Esophagus squamous epithelium (tissue), 4 donors: Measurements from ENCODE around the gene DDX52.

Source experiments
- POLR2A ChIP-seq, 4 donors: fragments of 450-650 bp; IDR thresholded peaks; one replicate each; pipeline ENCODE4 v1.6.1; 2017; ENCODE audit warnings: antibody characterized with exemption in 4 of 4, mild to moderate bottlenecking in 4 of 4, moderate library complexity in 3 of 4
- TF ChIP-seq, protein P1 (sequence below), 6 experiments: fragments of 450-650 bp in 4 of 6; fragments of 200-600 bp in 2 of 6; sonication (generic) in 2 of 6; IDR thresholded peaks; one replicate each; pipeline ENCODE4 v1.5.1; 2016 to 2019; ENCODE audit warnings: antibody characterized with exemption in 6 of 6, mild to moderate bottlenecking in 4 of 6, moderate library complexity in 4 of 6

DNA sequence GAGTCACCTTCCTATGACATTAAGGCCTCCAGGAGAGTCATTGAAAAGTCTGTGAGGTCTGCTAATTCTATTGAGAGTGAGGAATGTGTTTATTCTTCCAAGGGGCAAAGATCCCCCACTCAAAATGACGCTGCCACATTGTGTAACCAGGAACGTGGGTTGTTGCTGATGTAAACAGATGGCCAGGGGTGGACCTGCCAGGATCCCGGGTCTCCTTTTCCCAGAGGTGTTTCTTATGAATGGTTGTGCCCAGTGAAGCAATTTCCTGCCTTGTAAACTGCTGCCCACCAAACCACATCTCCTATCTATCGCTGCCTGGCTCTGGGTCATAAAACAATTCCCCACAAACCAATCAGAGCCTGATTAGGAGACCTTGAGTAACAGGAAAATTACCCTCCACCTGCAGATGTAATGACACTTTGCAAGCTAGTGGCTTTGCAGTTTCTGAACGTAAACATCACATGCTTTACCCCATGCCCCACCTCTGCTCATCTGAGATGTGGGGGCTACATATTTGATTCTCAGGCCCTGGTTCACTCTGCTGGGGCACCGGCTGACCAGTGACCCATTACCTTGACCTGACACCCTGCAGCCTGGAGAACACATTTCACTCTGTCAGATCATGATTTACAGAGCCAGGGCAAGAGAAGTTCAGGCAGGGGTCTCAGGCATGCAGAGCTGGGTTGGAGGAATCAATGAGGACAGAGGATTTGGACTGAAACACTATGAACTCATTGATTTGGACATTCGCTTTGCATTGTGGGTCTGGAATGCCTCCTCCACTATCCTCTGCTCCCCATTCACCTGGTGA is 33.1 kb upstream of the DDX52 start:
- no peak for TF ChIP-seq POLR2A (IDR thresholded peaks at IDR 0.05)
- TF ChIP-seq, protein P1, sequence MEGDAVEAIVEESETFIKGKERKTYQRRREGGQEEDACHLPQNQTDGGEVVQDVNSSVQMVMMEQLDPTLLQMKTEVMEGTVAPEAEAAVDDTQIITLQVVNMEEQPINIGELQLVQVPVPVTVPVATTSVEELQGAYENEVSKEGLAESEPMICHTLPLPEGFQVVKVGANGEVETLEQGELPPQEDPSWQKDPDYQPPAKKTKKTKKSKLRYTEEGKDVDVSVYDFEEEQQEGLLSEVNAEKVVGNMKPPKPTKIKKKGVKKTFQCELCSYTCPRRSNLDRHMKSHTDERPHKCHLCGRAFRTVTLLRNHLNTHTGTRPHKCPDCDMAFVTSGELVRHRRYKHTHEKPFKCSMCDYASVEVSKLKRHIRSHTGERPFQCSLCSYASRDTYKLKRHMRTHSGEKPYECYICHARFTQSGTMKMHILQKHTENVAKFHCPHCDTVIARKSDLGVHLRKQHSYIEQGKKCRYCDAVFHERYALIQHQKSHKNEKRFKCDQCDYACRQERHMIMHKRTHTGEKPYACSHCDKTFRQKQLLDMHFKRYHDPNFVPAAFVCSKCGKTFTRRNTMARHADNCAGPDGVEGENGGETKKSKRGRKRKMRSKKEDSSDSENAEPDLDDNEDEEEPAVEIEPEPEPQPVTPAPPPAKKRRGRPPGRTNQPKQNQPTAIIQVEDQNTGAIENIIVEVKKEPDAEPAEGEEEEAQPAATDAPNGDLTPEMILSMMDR (IDR thresholded peaks at IDR 0.05): no peak
